Prostate gland (tissue), 2 donors: Measurements from ENCODE around the gene ZNF581. TPM values are rescaled to one million over a fixed set of nuclear protein-coding genes. Genes with fewer than 3 reads are reported as not detected.

ENCODE experiments used
- total RNA-seq, 2 donors: library from RNA; depleted of rRNA; stranded (reverse); fragments of >200 nt; gene quantifications; one replicate each; pipeline ENCODE4 v1.1.0, GENCODE V29; 2016

The ZNF581 gene
- total RNA-seq, 2 donors from 2014 or later, result 19.7 to 20.6 TPM

Other genes with a start within 250 kb of the ZNF581 start
- 10 to 100 TPM; 10.3 to 49.9 TPM for gene UBE2S, start 235.9 kb upstream of the ZNF581 start, total RNA-seq
- not detected for gene SHISA7, start 200.3 kb upstream of the ZNF581 start, total RNA-seq
- gene ISOC2, start 182.0 kb upstream of the ZNF581 start, total RNA-seq, result 100 to 1,000 TPM in 1 of 2 donors, 10 to 100 TPM in 1; 85.1 to 117 TPM
- gene C19orf85, start 178.9 kb upstream of the ZNF581 start, total RNA-seq, result not detected
- 10 to 100 TPM; 10.9 to 66.4 TPM for gene ZNF628, start 167.0 kb upstream of the ZNF581 start, total RNA-seq
- 10 to 100 TPM; 10.8 to 19.8 TPM for gene NAT14, start 158.5 kb upstream of the ZNF581 start, total RNA-seq
- gene SSC5D, start 155.2 kb upstream of the ZNF581 start, total RNA-seq, result 1 to 10 TPM; 5.6 to 8.6 TPM
- gene SBK2, start 106.5 kb upstream of the ZNF581 start, total RNA-seq, result not detected
- gene SBK3, start 98.1 kb upstream of the ZNF581 start, total RNA-seq, result under 1 TPM; 0.23 to 0.74 TPM
- gene ZNF579, start 62.8 kb upstream of the ZNF581 start, total RNA-seq, result 10 to 100 TPM in 1 of 2 donors, 1 to 10 TPM in 1; 8.7 to 10.8 TPM
- gene FIZ1, start 44.1 kb upstream of the ZNF581 start, total RNA-seq, result 10 to 100 TPM; 14.8 to 16.4 TPM
- 10 to 100 TPM; 30.2 to 54.8 TPM for gene ZNF524, start 43.4 kb upstream of the ZNF581 start, total RNA-seq
- gene ZNF865, start 38.0 kb upstream of the ZNF581 start, total RNA-seq, result 10 to 100 TPM; 18.4 to 21.0 TPM
- 10 to 100 TPM in 1 of 2 donors, 1 to 10 TPM in 1; 8.9 to 17.2 TPM for gene ZNF784, start 19.1 kb upstream of the ZNF581 start, total RNA-seq
- gene ZNF580, start 2.6 kb upstream of the ZNF581 start, total RNA-seq, result 10 to 100 TPM; 49.7 to 70.5 TPM
- gene CCDC106, start 4.6 kb downstream of the ZNF581 start, total RNA-seq, result 10 to 100 TPM; 17.7 to 70.2 TPM
- 100 to 1,000 TPM in 1 of 2 donors, 10 to 100 TPM in 1; 99.2 to 224 TPM for gene U2AF2, start 11.4 kb downstream of the ZNF581 start, total RNA-seq
- gene EPN1, start 31.6 kb downstream of the ZNF581 start, total RNA-seq, result 100 to 1,000 TPM; 160 to 345 TPM
- 1 to 10 TPM in 1 of 2 donors, not detected in 1; 4.0 TPM for gene NLRP9, start 94.8 kb downstream of the ZNF581 start, total RNA-seq
- under 1 TPM in 1 of 2 donors, not detected in 1; 0.80 TPM for gene RFPL4A, start 115.4 kb downstream of the ZNF581 start, total RNA-seq
- not detected for gene RFPL4AL1, start 125.5 kb downstream of the ZNF581 start, total RNA-seq
- 1 to 10 TPM in 1 of 2 donors, not detected in 1; 1.5 TPM for gene NLRP11, start 188.3 kb downstream of the ZNF581 start, total RNA-seq
- gene NLRP4, start 192.9 kb downstream of the ZNF581 start, total RNA-seq, result 1 to 10 TPM in 1 of 2 donors, not detected in 1; 5.1 TPM